WI38 (cell line): Measurements from ENCODE around the gene UBE2H.
"Not testable (repeated sequence)": the region's sequence is repeated elsewhere in the genome, so short reads cannot be mapped to it uniquely, and the experiment has no call there.

Experiments
- H3K4me3 ChIP-seq: 2 replicates; pipeline ENCODE4 v1.5.1; 2011; ENCODE audit warnings: low read depth, mild to moderate bottlenecking, control low read depth, low read length
- CTCF ChIP-seq: IDR thresholded peaks from 2 replicates; pipeline ENCODE4 v1.5.1; 2012; ENCODE audit warnings: low read depth, mild to moderate bottlenecking, control low read depth, low read length

UBE2H gene

GRCh38 chr7:129841465-129841864 is 111.3 kb downstream of the UBE2H start:
- H3K4me3 ChIP-seq, result no peak overlapping the region
- no peak for TF ChIP-seq CTCF

- no peak for TF ChIP-seq CTCF
- H3K4me3 ChIP-seq, result no peak overlapping the region
Observed at GRCh38 chr7:129840757-129841156, 112.0 kb downstream of the UBE2H start.

GRCh38 chr7:129836983-129837382 is 115.8 kb downstream of the UBE2H start:
- TF ChIP-seq CTCF, result no peak
- H3K4me3 ChIP-seq, result no peak overlapping the region

- no peak for TF ChIP-seq CTCF
- H3K4me3 ChIP-seq, result no peak overlapping the region
Observed at GRCh38 chr7:129835569-129835968, 117.2 kb downstream of the UBE2H start.

GRCh38 chr7:129833353-129833752 is 119.4 kb downstream of the UBE2H start:
- H3K4me3 ChIP-seq, result not testable (repeated sequence)

GRCh38 chr7:129832701-129833227 is 120.0 kb downstream of the UBE2H start:
- no peak for TF ChIP-seq CTCF
- no peak overlapping the region for H3K4me3 ChIP-seq

GRCh38 chr7:129832282-129832681 is 120.5 kb downstream of the UBE2H start:
- no peak overlapping the region for H3K4me3 ChIP-seq
- no peak for TF ChIP-seq CTCF

- no peak overlapping the region for H3K4me3 ChIP-seq
- TF ChIP-seq CTCF, result no peak
Observed at GRCh38 chr7:129831424-129832058, 121.2 kb downstream of the UBE2H start.
